ENCODE results near the gene STRN3.

- no peak for TF ChIP-seq POLR2A (IDR thresholded peaks at IDR 0.05)
- TF ChIP-seq CTCF (IDR thresholded peaks at IDR 0.05) = no peak
- no peak for TF ChIP-seq EP300 (IDR thresholded peaks at IDR 0.05)
These were observed 3.8 kb downstream of the STRN3 start for GRCh38 chr14:31022386-31022785.
